ENCODE results near the gene NUTM1. TPM values are rescaled to one million over a fixed set of nuclear protein-coding genes. Genes with fewer than 3 reads are reported as not detected.
A peak's percentile ranks its signal among the peaks of the same experiment; 100 is the strongest.

Gene NUTM1
- not detected for total RNA-seq (ENCODE audit: unreplicated experiment)
- long read RNA-seq: 0 reads

- H3K27me3 Mint-ChIP-seq (ENCODE audit: unreplicated experiment): peaks cover 6% of the 10 kb centered on the region
- H3K4me3 Mint-ChIP-seq (ENCODE audit: unreplicated experiment): peak within 1 kb of the TSS; percentile 93
- H3K36me3 Mint-ChIP-seq (ENCODE audit: low read depth, unreplicated experiment): peaks cover 15% of the 10 kb centered on the region
- peaks cover 9% of the 10 kb centered on the region for H3K4me1 Mint-ChIP-seq (ENCODE audit: unreplicated experiment)
- peak within 1 kb of the TSS; percentile 80 for H3K27ac Mint-ChIP-seq (ENCODE audit: unreplicated experiment)
- DNase-seq (ENCODE audit: low spot score): peak; percentile 95
- no peaks in the 10 kb centered on the region for H3K9me3 Mint-ChIP-seq (ENCODE audit: unreplicated experiment)
- TF ChIP-seq CTCF (IDR thresholded peaks at IDR 0.05; ENCODE audit: unreplicated experiment): peak; percentile 98
Measured at GRCh38 chr15:34342737-34343575, at the start of gene NUTM1, which contains the start of gene NOP10. NUTM1 (plus strand) TSS chr15:34343315; CDS start chr15:34343697, 382 bp downstream. NOP10 (minus strand) TSS chr15:34343136; CDS start chr15:34343073, 63 bp downstream.

- no peak for TF ChIP-seq CTCF (IDR thresholded peaks at IDR 0.05; ENCODE audit: unreplicated experiment)
- no peaks in the 10 kb centered on the region for H3K4me1 Mint-ChIP-seq (ENCODE audit: unreplicated experiment)
- H3K36me3 Mint-ChIP-seq (ENCODE audit: low read depth, unreplicated experiment): peaks cover 3% of the 10 kb centered on the region
- no peak overlapping the region for H3K27ac Mint-ChIP-seq (ENCODE audit: unreplicated experiment)
- H3K4me3 Mint-ChIP-seq (ENCODE audit: unreplicated experiment): no peak overlapping the region
- H3K27me3 Mint-ChIP-seq (ENCODE audit: unreplicated experiment): no peaks in the 10 kb centered on the region
- no peak for DNase-seq (ENCODE audit: low spot score)
- no peaks in the 10 kb centered on the region for H3K9me3 Mint-ChIP-seq (ENCODE audit: unreplicated experiment)
Measured at GRCh38 chr15:34297059-34297458, 46.1 kb upstream of the NUTM1 start.

GRCh38 chr15:34301058-34301457 is 42.1 kb upstream of the NUTM1 start:
- Mint-ChIP-seq H3K27me3 (ENCODE audit: unreplicated experiment) (no peaks in the 10 kb centered on the region), H3K9me3 (ENCODE audit: unreplicated experiment) (no peaks in the 10 kb centered on the region), H3K4me3 (ENCODE audit: unreplicated experiment) (no peak overlapping the region), H3K27ac (ENCODE audit: unreplicated experiment) (no peak overlapping the region), H3K4me1 (ENCODE audit: unreplicated experiment) (no peaks in the 10 kb centered on the region), H3K36me3 (ENCODE audit: low read depth, unreplicated experiment) (peaks cover 4% of the 10 kb centered on the region)
- no peak for DNase-seq (ENCODE audit: low spot score)
- TF ChIP-seq CTCF (IDR thresholded peaks at IDR 0.05; ENCODE audit: unreplicated experiment): no peak

GRCh38 chr15:34304613-34305012 is 38.5 kb upstream of the NUTM1 start:
- H3K27me3 Mint-ChIP-seq (ENCODE audit: unreplicated experiment): no peaks in the 10 kb centered on the region
- no peak overlapping the region for H3K4me3 Mint-ChIP-seq (ENCODE audit: unreplicated experiment)
- TF ChIP-seq CTCF (IDR thresholded peaks at IDR 0.05; ENCODE audit: unreplicated experiment): no peak
- no peak overlapping the region for H3K27ac Mint-ChIP-seq (ENCODE audit: unreplicated experiment)
- H3K36me3 Mint-ChIP-seq (ENCODE audit: low read depth, unreplicated experiment): peaks cover 4% of the 10 kb centered on the region
- no peaks in the 10 kb centered on the region for H3K9me3 Mint-ChIP-seq (ENCODE audit: unreplicated experiment)
- H3K4me1 Mint-ChIP-seq (ENCODE audit: unreplicated experiment): peaks cover 1% of the 10 kb centered on the region
- DNase-seq (ENCODE audit: low spot score): no peak

- no peak overlapping the region for H3K4me3 Mint-ChIP-seq (ENCODE audit: unreplicated experiment)
- H3K9me3 Mint-ChIP-seq (ENCODE audit: unreplicated experiment): no peaks in the 10 kb centered on the region
- H3K4me1 Mint-ChIP-seq (ENCODE audit: unreplicated experiment): peaks cover 10% of the 10 kb centered on the region
- H3K27ac Mint-ChIP-seq (ENCODE audit: unreplicated experiment): no peak overlapping the region
- no peaks in the 10 kb centered on the region for H3K36me3 Mint-ChIP-seq (ENCODE audit: low read depth, unreplicated experiment)
- TF ChIP-seq CTCF (IDR thresholded peaks at IDR 0.05; ENCODE audit: unreplicated experiment): no peak
- no peaks in the 10 kb centered on the region for H3K27me3 Mint-ChIP-seq (ENCODE audit: unreplicated experiment)
- DNase-seq (ENCODE audit: low spot score): no peak
Measured at GRCh38 chr15:34311563-34311962, 31.6 kb upstream of the NUTM1 start.
